HL-60 (cell line): Measurements from ENCODE around the gene NUB1.

Experiments
- GABPA ChIP-seq: IDR thresholded peaks from 2 replicates; pipeline ENCODE4 v1.6.1; 2012; ENCODE audit warnings: low read depth
- TF ChIP-seq, protein P1 (sequence below): IDR thresholded peaks from one replicate; pipeline ENCODE4 v1.5.1; 2011; ENCODE audit warnings: low read length, control low read depth, inconsistent platforms; ENCODE audit not compliant: insufficient read depth

DNA sequence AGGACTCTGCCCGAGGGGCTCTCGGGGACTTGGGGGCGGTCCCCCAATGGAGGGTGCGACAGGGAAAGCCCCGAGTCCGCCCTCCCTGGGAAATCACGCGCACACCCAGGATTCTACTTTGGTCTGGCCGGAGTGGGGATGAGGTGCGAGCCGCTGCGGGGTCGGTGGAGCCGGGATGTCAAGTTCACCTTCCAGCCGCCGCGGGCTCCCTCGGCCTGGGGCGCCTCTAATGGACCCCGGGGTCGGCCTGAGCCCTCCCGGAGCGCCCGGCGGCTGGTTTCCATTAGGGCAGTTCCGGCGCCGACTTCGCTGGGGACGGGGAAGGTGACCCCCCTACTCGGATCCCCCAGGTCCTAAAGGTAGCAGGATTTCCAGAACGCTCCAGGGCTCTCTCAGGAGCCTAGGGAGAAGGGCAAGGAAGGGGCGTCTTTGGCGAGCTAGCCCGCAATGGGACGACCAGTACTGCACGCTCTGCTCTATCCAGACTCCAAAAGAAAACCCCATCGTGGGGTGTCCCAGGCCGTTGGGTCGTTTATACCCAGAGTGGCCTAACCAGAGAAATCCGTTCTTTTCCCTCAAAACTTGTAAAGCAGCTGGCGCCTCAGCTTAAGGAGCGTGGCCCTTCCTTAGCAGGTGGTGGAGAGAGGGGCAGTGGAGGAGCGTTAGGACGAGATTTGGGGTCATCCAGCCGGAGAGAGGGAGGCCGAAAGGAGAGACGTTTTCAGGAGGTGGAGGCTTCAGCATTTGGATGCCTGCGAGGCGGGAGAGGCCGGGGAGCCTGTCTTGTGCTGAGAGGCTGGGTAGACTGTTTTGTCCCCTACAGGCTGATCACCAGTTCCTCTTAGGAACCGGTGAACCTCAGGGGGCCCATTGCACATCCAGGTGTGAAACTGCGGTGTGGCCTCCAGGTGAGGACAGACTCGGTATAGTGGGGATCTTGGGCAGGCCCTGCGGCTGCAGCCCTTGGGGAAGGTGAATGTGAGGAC lies 69.1 kb downstream of the NUB1 start:
- TF ChIP-seq, protein P1, sequence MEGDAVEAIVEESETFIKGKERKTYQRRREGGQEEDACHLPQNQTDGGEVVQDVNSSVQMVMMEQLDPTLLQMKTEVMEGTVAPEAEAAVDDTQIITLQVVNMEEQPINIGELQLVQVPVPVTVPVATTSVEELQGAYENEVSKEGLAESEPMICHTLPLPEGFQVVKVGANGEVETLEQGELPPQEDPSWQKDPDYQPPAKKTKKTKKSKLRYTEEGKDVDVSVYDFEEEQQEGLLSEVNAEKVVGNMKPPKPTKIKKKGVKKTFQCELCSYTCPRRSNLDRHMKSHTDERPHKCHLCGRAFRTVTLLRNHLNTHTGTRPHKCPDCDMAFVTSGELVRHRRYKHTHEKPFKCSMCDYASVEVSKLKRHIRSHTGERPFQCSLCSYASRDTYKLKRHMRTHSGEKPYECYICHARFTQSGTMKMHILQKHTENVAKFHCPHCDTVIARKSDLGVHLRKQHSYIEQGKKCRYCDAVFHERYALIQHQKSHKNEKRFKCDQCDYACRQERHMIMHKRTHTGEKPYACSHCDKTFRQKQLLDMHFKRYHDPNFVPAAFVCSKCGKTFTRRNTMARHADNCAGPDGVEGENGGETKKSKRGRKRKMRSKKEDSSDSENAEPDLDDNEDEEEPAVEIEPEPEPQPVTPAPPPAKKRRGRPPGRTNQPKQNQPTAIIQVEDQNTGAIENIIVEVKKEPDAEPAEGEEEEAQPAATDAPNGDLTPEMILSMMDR, result no peak
- no peak for TF ChIP-seq GABPA
